Keratinocyte (primary cell): Measurements from ENCODE around the gene KRT14.

Experiments
- EZH2 ChIP-seq: IDR thresholded peaks from one replicate; pipeline ENCODE4 v1.6.1; 2012; ENCODE audit warnings: inconsistent platforms, mild to moderate bottlenecking, low read length, moderate library complexity
- TF ChIP-seq, protein P1 (sequence below), 3 experiments: IDR thresholded peaks in 1 of 3; conservative IDR thresholded peaks in 1 of 3; optimal IDR thresholded peaks in 1 of 3; 2 replicates in 2 of 3; 3 replicates in 1 of 3; pipeline versions ENCODE3 to v1.5.1; 2011; ENCODE audit warnings: low read length in 3 of 3, mild to moderate bottlenecking in 3 of 3, moderate library complexity in 2 of 3, control low read depth in 1 of 3, inconsistent platforms in 1 of 3; ENCODE audit not compliant: insufficient read depth in 2 of 3; ENCODE audit errors: extremely low read depth in 1 of 3

DNA sequence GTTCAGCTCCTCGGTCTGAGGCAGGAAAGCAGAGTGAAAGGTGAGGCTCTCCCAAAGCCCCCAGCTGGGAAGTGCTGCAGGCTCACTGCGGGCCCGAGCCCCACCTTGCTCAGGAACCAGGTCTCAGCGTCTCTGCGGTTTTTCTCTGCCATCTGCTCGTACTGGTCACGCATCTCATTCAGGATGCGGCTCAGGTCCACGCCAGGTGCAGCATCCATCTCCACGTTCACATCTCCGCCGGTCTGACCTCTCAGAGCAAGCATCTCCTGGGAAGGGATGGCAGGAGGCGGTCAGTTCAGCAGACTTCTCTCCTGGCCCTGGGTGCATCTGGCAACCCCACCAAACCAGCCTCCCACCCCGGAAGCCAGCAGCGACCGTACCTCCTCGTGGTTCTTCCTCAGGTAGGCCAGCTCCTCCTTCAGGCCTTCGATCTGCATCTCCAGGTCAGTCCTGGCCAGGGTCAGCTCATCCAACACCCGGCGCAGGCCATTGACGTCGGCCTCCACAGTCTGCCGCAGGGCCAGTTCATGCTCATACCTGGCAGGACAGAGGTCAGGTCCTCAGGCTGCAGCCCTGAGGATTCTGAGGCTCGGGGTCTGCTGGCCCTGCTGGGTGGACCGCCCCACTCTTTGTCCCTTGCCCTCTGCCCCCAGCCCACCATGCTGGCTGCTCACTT lies 24.4 kb upstream of the KRT14 start:
- TF ChIP-seq EZH2, result no peak
- TF ChIP-seq, protein P1, sequence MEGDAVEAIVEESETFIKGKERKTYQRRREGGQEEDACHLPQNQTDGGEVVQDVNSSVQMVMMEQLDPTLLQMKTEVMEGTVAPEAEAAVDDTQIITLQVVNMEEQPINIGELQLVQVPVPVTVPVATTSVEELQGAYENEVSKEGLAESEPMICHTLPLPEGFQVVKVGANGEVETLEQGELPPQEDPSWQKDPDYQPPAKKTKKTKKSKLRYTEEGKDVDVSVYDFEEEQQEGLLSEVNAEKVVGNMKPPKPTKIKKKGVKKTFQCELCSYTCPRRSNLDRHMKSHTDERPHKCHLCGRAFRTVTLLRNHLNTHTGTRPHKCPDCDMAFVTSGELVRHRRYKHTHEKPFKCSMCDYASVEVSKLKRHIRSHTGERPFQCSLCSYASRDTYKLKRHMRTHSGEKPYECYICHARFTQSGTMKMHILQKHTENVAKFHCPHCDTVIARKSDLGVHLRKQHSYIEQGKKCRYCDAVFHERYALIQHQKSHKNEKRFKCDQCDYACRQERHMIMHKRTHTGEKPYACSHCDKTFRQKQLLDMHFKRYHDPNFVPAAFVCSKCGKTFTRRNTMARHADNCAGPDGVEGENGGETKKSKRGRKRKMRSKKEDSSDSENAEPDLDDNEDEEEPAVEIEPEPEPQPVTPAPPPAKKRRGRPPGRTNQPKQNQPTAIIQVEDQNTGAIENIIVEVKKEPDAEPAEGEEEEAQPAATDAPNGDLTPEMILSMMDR (optimal IDR thresholded peaks at IDR 0.05 in 1 of 3, IDR thresholded peaks at IDR 0.05 in 1 of 3, conservative IDR thresholded peaks at IDR 0.05 in 1 of 3; ENCODE audit: extremely low read depth in 1 of 3, insufficient read depth in 2 of 3, low read length in 3 of 3), result no peak
